ENCODE data around the gene NEU2. TPM values are rescaled to one million over a fixed set of nuclear protein-coding genes. Genes with fewer than 3 reads are reported as not detected.

Gene NEU2
- total and polyA plus RNA-seq, 2 of the 13 experiments (the other 11 are each of a cell fraction or from before 2014, with no cell fraction given): not detected

- H3K9ac ChIP-seq (ENCODE audit: insufficient read depth, low read depth, low read length): no peak overlapping the region
- H3K4me2 ChIP-seq (ENCODE audit: low read depth, low read length): no peak overlapping the region
- no peaks in the 10 kb centered on the region for H3K79me2 ChIP-seq (ENCODE audit: insufficient read depth, low read length)
- no peak overlapping the region for H3K4me3 ChIP-seq (replicated peaks in 1 of 3; ENCODE audit: insufficient read depth in 1 of 3, low read depth in 2 of 3, low read length in 3 of 3)
- no TSS peak for BruUV-seq (replicated peaks)
- TF ChIP-seq ZNF883 (CRISPR knock-in tag; IDR thresholded peaks at IDR 0.05; ENCODE audit: not compliant biosample characterization) (no peak), ZXDC (CRISPR knock-in tag; IDR thresholded peaks at IDR 0.05) (no peak)
- ATAC-seq: no peak
- H4K20me1 ChIP-seq (ENCODE audit: insufficient read depth, low read length): no peaks in the 10 kb centered on the region
- ChIA-PET CTCF (ENCODE audit: low intra/inter-chr PET ratio, low total read pairs) (no interaction called here), POLR2A (no interaction called here)
- H3K36me3 ChIP-seq (replicated peaks in 1 of 2; ENCODE audit: control insufficient read depth in 1 of 2, insufficient read depth in 2 of 2, low read length in 2 of 2): no peaks in the 10 kb centered on the region
- no peak overlapping the region for H2AFZ ChIP-seq (ENCODE audit: low read length)
- intact Hi-C loops (cut with micrococcal nuclease; ENCODE audit: unreplicated experiment): loop anchor here (5.0 kb wide), 1 partner anchor 514 kb away; no protein-coding TSS in a partner anchor
- DNase-seq (ENCODE audit: low spot score): no peak
- in situ Hi-C loops (cut with HindIII; ENCODE audit: extremely low pct_ligation_motif_present, low pct_unique_long_range_greater_than_20kb): no loop called here
- no peak for FAIRE-seq
- 36% methylated on average over 10 of the region's 10 CpGs for WGBS (ENCODE audit: low lambda C conversion rate)
- no peak overlapping the region for H3K27ac ChIP-seq (ENCODE audit: extremely low read length, insufficient read depth, low read length)
- H3K27me3 ChIP-seq (ENCODE audit: control insufficient read depth in 1 of 2, insufficient read depth in 2 of 2, low read length in 2 of 2): peaks cover 8 to 69% of the 10 kb centered on the region in 2 experiments; a peak in 4 of 5 replicates
- no peaks in the 10 kb centered on the region for H3K9me3 ChIP-seq (ENCODE audit: low read length)
- H3K4me1 ChIP-seq (ENCODE audit: insufficient read depth, low read length): peaks cover 7% of the 10 kb centered on the region; the same call in 1 of the 2 replicates
Measured at GRCh38 chr2:233048569-233049193, 16.2 kb downstream of the NEU2 start.

- no peaks in the 10 kb centered on the region for H3K9me3 ChIP-seq (ENCODE audit: low read length)
- BruUV-seq (replicated peaks): no TSS peak
- H3K9ac ChIP-seq (ENCODE audit: insufficient read depth, low read depth, low read length): no peak overlapping the region
- no peak overlapping the region for H3K27ac ChIP-seq (ENCODE audit: extremely low read length, insufficient read depth, low read length)
- ChIA-PET POLR2A (interaction anchor here (1.1 kb wide), 1 partner anchor 11 kb away, joined by 4 read pairs; the partner anchor contains the start of gene INPP5D), CTCF (ENCODE audit: low intra/inter-chr PET ratio, low total read pairs) (no interaction called here)
- FAIRE-seq (peak; percentile 34), ATAC-seq (no peak; the same call in 2 of the 3 replicates), DNase-seq (ENCODE audit: low spot score) (no peak)
- no peaks in the 10 kb centered on the region for H3K36me3 ChIP-seq (replicated peaks in 1 of 2; ENCODE audit: control insufficient read depth in 1 of 2, insufficient read depth in 2 of 2, low read length in 2 of 2)
- WGBS (ENCODE audit: low lambda C conversion rate): 15% methylated on average over 4 of the region's 4 CpGs
- no peak overlapping the region for H3K4me2 ChIP-seq (ENCODE audit: low read depth, low read length)
- H3K79me2 ChIP-seq (ENCODE audit: insufficient read depth, low read length): no peaks in the 10 kb centered on the region
- intact Hi-C loops (cut with micrococcal nuclease; ENCODE audit: unreplicated experiment) (loop anchor here (5.0 kb wide), 1 partner anchor 513 kb away; no protein-coding TSS in a partner anchor), in situ Hi-C loops (cut with HindIII; ENCODE audit: extremely low pct_ligation_motif_present, low pct_unique_long_range_greater_than_20kb) (no loop called here)
- peaks cover 8% of the 10 kb centered on the region for H3K4me1 ChIP-seq (ENCODE audit: insufficient read depth, low read length)
- H3K27me3 ChIP-seq (ENCODE audit: control insufficient read depth in 1 of 2, insufficient read depth in 2 of 2, low read length in 2 of 2): peaks cover 7 to 64% of the 10 kb centered on the region in 2 experiments; a peak in 4 of 5 replicates
- no peaks in the 10 kb centered on the region for H4K20me1 ChIP-seq (ENCODE audit: insufficient read depth, low read length)
- no peak overlapping the region for H3K4me3 ChIP-seq (replicated peaks in 1 of 3; ENCODE audit: insufficient read depth in 1 of 3, low read depth in 2 of 3, low read length in 3 of 3)
- H2AFZ ChIP-seq (ENCODE audit: low read length): no peak overlapping the region
- TF ChIP-seq, protein P1, sequence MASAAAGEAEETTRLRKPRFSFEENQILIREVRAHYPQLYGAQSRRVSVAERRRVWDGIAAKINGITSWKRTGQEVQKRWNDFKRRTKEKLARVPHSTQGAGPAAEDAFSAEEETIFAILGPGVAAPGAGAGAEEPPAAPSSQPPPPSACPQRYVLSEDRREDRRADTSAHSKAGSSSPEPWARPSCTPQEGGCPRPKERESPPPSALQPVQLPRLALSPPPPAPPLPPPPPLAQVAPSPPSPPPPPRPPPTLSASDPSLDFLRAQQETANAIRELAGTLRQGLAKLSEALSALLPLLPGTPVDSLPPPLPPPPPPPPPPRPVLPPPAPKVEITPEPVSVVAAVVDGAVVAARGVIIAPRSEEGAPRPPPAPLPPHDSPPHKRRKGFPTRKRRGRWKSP (CRISPR knock-in tag; IDR thresholded peaks at IDR 0.05): no peak
- TF ChIP-seq, protein P2, sequence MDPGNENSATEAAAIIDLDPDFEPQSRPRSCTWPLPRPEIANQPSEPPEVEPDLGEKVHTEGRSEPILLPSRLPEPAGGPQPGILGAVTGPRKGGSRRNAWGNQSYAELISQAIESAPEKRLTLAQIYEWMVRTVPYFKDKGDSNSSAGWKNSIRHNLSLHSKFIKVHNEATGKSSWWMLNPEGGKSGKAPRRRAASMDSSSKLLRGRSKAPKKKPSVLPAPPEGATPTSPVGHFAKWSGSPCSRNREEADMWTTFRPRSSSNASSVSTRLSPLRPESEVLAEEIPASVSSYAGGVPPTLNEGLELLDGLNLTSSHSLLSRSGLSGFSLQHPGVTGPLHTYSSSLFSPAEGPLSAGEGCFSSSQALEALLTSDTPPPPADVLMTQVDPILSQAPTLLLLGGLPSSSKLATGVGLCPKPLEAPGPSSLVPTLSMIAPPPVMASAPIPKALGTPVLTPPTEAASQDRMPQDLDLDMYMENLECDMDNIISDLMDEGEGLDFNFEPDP (CRISPR knock-in tag; conservative IDR thresholded peaks at IDR 0.05): no peak
- TF ChIP-seq ZEB1 (IDR thresholded peaks at IDR 0.05; ENCODE audit: insufficient replicate concordance, low read depth) (no peak), GATAD1 (CRISPR knock-in tag; IDR thresholded peaks at IDR 0.05) (no peak), TBL1XR1 (IDR thresholded peaks at IDR 0.05; ENCODE audit: borderline replicate concordance, low read length, partially characterized antibody) (no peak), TBP (CRISPR knock-in tag; IDR thresholded peaks at IDR 0.05) (no peak), ZNF33A (CRISPR knock-in tag; IDR thresholded peaks at IDR 0.05; ENCODE audit: borderline replicate concordance) (no peak)
Measured at GRCh38 chr2:233049194-233049761, 16.8 kb downstream of the NEU2 start.

Data from HepG2 (cell line).